Rectal smooth muscle tissue (tissue), 1 donor: ENCODE measurements around the gene GNGT2.

Source experiments
- H3K27ac ChIP-seq: one replicate; pipeline ENCODE4 v1.7.0; 2013; ENCODE audit warnings: low read depth, low read length, inconsistent platforms
- H3K27me3 ChIP-seq: one replicate; pipeline ENCODE4 v1.7.0; 2013; ENCODE audit warnings: low read length; ENCODE audit not compliant: control insufficient read depth, insufficient read depth
- H3K36me3 ChIP-seq: one replicate; pipeline ENCODE4 v1.7.0; 2013; ENCODE audit warnings: low read length; ENCODE audit not compliant: control insufficient read depth, insufficient read depth
- H3K4me1 ChIP-seq: one replicate; pipeline ENCODE4 v1.7.0; 2013; ENCODE audit warnings: low read length; ENCODE audit not compliant: control insufficient read depth, insufficient read depth
- H3K4me3 ChIP-seq: one replicate; pipeline ENCODE4 v1.7.0; 2013; ENCODE audit warnings: low read length
- H3K9ac ChIP-seq: one replicate; pipeline ENCODE4 v1.7.0; 2013; ENCODE audit warnings: low read length

GNGT2 gene

GRCh38 chr17:49225554-49226236, 15.3 kb upstream of the GNGT2 start:
- Histone ChIP-seq H3K36me3 (no peaks in the 10 kb centered on the region), H3K27me3 (peaks cover 27% of the 10 kb centered on the region), H3K4me1 (peaks cover 4% of the 10 kb centered on the region), H3K27ac (no peak overlapping the region), H3K9ac (no peak overlapping the region), H3K4me3 (no peak overlapping the region)

- H3K4me3 ChIP-seq: peak overlapping the region; percentile 49
- peaks cover 27% of the 10 kb centered on the region for H3K27me3 ChIP-seq
These were observed 14.6 kb upstream of the GNGT2 start for GRCh38 chr17:49224997-49225337.

GRCh38 chr17:49224198-49224996, 14.0 kb upstream of the GNGT2 start:
- Histone ChIP-seq H3K4me3 (peak overlapping the region; percentile 49), H3K27me3 (peaks cover 23% of the 10 kb centered on the region)

More at GRCh38 chr17:49224997-49225337, 14.6 kb upstream of the GNGT2 start:
- no peaks in the 10 kb centered on the region for H3K36me3 ChIP-seq
- no peak overlapping the region for H3K27ac ChIP-seq
- no peak overlapping the region for H3K9ac ChIP-seq
- H3K4me1 ChIP-seq: peaks cover 4% of the 10 kb centered on the region

DNA sequence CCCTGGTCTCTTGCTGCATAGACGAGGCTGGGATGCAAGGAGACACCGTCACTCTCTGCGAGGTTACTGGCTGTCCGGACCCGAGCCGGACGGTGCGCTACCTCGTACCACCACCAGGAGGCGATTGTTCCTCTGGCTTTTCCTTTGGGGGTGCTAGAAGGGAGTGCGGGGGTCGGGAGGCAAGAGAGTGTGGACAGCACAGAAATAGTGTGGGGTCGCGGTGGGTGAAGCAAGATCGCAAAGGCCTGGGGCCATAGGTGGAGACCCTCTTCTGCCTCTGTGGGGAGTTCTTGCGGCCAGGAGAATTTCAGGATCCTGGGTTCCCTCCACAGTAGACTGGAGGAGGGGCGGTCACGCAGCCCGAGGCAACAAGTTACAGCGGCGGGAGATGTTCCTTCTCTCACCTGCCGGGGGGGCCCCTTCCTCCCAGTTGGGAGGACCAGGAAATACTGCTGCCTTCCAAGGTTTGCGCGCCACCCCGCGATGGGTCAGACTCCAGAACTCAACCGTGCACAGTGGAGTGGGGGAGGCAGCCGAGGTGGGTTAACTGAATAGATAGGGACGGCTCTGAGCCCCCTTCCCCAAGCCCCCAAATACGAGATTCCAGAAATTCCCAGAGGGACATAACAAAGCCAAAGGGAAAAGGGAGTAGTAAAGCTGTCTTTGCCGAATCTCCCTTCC, 13.3 kb upstream of the GNGT2 start:
- H3K9ac ChIP-seq: no peak overlapping the region
- H3K4me1 ChIP-seq: peaks cover 4% of the 10 kb centered on the region
- H3K4me3 ChIP-seq: peak overlapping the region; percentile 49
- H3K27me3 ChIP-seq: peaks cover 19% of the 10 kb centered on the region
- H3K27ac ChIP-seq: no peak overlapping the region
- H3K36me3 ChIP-seq: no peaks in the 10 kb centered on the region

More at GRCh38 chr17:49224198-49224996, 14.0 kb upstream of the GNGT2 start:
- no peak overlapping the region for H3K27ac ChIP-seq
- H3K36me3 ChIP-seq: no peaks in the 10 kb centered on the region
- H3K4me1 ChIP-seq: peaks cover 4% of the 10 kb centered on the region
- no peak overlapping the region for H3K9ac ChIP-seq

DNA sequence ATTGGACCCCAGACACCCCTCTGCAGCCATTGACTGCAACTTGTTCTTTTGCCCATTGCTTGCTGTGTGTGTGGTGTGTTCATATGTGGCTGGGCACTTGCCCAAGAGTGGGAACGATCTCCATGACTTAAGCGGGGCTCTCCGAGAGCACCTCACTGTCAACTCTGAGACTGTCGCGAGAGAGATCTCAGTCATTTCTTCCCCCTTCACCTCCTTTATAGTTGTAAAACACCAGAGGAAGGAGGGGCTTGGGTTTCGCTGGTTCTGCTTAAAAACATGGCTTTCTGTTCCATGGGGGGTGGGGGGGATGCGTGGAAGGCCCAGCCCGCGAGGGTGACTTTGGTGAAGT, 12.8 kb upstream of the GNGT2 start:
- H3K27ac ChIP-seq: no peak overlapping the region
- peaks cover 19% of the 10 kb centered on the region for H3K27me3 ChIP-seq
- no peak overlapping the region for H3K9ac ChIP-seq
- H3K36me3 ChIP-seq: no peaks in the 10 kb centered on the region
- H3K4me1 ChIP-seq: peaks cover 4% of the 10 kb centered on the region
- H3K4me3 ChIP-seq: no peak overlapping the region

DNA sequence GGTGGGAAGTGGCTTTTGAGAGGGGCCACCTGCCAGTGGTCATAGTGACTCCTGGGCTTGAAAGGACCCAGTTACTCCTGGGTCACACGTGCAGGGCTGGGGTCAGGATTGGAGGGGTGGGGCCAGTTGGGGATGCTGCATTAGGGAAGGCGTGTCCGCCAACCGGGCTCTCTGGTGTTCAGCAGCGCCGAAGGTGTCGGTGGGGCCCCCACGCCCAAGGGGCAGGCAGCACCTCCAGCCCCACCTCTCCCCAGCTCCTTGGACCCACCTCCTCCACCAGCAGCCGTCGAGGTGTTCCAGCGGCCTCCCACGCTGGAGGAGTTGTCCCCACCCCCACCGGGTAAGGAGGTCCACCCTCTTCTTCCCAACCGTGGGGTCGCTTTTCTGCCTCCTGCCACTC, 9.6 kb upstream of the GNGT2 start:
- no peak overlapping the region for H3K4me3 ChIP-seq
- H3K9ac ChIP-seq: no peak overlapping the region
- no peak overlapping the region for H3K27ac ChIP-seq
- no peaks in the 10 kb centered on the region for H3K36me3 ChIP-seq
- H3K27me3 ChIP-seq: peaks cover 17% of the 10 kb centered on the region
- H3K4me1 ChIP-seq: peaks cover 4% of the 10 kb centered on the region

DNA sequence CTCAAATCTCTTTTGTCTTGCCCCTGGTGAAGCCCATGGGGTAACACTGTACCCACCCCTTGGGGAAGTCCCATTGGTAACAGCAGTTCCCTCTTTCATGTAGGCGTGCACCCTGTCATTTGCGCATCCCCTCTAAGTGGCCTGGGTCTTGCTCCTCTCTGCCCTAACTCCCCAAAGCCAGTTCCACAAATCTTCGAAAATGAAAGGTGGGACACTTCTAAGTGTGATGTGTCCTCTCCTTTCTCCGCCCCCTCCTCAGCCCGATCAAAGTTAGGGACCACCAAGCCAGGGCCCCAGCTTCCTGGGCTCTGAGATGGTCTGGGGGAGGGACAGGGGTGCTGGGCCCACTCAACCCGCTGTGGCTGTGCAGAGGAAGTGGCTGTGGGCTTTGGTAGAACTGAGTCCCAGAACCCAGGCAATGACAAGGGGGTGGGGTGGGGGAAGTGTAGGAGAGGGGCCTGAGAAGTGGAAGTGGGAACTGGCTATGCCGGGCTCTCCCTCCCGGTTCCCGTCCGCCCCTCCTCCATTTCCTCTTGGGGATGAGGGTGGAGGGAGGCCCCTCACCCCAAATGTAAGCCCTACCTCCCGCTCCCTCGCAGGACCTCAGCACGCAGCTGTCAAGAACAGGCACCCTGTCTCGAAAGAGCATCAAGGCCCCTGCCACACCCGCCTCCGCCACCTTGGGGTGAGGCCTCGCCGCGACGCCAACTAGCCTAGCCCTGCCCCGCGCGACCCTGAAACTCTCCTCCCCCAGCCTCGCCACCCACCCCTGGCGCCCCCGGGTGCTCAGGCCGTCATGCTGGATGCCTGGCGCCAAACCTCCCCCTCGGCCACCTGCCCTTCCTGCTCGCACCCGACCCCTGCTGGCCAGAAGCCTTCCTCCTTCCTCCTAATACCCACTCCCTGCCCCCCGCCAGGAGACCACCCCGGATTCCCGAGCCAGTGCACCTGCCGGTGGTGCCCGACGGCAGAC, 8.9 kb upstream of the GNGT2 start:
- Histone ChIP-seq H3K4me1 (peaks cover 4% of the 10 kb centered on the region), H3K27me3 (peaks cover 11% of the 10 kb centered on the region), H3K36me3 (no peaks in the 10 kb centered on the region), H3K4me3 (peak overlapping the region; percentile 8), H3K9ac (no peak overlapping the region), H3K27ac (no peak overlapping the region)

DNA sequence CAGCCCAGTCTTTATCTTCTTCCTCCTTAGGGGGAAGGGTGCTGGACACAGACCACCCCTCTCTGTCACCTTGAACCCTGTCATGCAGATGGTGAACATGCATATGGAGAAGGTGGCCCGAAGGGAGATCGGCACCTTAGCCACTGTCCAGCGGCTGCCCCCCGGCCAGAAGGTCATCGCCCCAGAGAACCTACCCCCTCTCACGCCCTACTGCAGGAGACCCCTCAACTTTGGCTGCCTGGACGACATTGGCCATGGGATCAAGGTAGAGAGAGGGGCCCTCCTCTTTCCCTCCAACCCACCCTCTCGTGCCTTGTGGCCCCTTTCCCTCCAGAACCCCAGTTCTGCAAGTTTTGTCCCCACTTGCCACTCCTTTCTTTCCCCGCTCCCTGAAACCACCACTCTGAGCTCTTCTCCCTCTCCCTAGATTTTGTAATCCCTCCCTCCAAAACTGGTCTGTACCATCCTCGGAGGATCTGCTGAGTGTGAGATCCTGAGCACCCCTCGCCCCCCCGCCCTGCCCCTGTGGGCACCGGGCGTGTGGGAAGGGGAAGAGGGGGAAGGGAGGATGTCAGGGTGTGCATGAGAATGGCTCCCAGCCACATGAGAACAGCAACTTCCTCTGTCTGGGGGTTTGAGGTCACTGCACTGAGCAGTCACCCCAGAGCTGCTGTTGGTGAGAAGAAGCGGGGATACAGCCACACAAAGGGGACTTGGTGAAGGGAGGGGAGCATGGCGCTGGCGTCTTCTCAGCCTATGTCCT, 7.5 kb upstream of the GNGT2 start:
- no peak overlapping the region for H3K27ac ChIP-seq

DNA sequence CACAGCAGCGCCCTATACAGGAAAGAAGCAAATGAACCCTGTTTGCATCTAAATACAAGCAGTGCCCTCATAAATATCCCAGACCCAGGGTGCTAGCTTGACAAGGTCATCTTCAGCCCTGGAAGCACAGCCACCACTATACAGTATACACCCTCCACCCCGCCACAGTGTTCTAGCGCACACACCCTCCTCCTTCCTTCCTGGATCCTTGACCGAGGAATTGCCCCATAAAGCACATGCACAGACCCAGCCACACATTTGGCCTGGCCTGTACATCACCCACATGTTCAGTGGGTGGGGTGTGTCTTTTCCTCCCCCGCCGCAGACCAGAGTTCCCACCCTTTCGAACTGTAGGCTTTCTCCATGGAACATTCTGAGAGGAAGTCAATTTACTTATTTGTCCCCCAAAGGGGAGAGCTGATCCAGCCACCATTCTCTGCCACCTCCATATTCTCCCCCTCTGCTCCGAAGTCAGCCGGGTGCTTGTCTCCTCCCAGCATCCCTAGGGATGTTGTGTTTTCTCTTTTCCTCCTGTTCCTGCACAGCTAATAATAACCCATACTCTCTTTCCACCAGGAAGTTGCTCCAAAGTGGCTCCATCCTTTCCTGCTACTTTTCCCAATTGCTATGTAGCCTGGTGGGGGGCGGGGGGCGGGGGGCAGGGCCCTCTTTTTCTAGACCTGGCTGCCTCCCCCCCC, 6.7 kb upstream of the GNGT2 start:
- Histone ChIP-seq H3K4me1 (no peaks in the 10 kb centered on the region), H3K36me3 (no peaks in the 10 kb centered on the region)

More for the DNA sequence above, 7.5 kb upstream of the GNGT2 start:
- H3K9ac ChIP-seq: no peak overlapping the region
- no peaks in the 10 kb centered on the region for H3K4me1 ChIP-seq
- no peak overlapping the region for H3K4me3 ChIP-seq
- no peaks in the 10 kb centered on the region for H3K36me3 ChIP-seq
- H3K27me3 ChIP-seq: peaks cover 1% of the 10 kb centered on the region

DNA sequence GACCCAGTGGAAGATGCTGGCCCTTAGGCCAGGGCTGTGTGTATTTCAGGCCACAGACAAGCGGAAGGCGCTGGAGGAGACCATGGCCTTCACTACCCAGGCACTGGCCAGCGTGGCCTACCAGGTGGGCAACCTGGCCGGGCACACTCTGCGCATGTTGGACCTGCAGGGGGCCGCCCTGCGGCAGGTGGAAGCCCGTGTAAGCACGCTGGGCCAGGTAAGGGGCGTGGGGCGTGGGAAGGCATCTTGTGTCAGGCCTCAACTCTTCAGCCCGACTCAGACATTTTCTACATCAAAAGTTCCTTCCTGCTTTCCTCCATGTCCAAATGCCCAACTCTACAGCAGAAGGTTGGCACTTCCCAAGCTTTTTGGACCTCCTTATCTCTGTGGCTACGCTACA, 6.1 kb upstream of the GNGT2 start:
- Histone ChIP-seq H3K36me3 (no peaks in the 10 kb centered on the region), H3K9ac (no peak overlapping the region), H3K27me3 (no peaks in the 10 kb centered on the region), H3K27ac (no peak overlapping the region), H3K4me1 (no peaks in the 10 kb centered on the region), H3K4me3 (no peak overlapping the region)

More for the DNA sequence above, 6.7 kb upstream of the GNGT2 start:
- H3K9ac ChIP-seq: no peak overlapping the region
- H3K27ac ChIP-seq: no peak overlapping the region
- no peaks in the 10 kb centered on the region for H3K27me3 ChIP-seq
- H3K4me3 ChIP-seq: no peak overlapping the region
